PC-3 (cell line): ENCODE data around the gene HMGXB3.

Experiments
- CTCF ChIP-seq: fragments of 300-600 bp; sonication (generic); conservative IDR thresholded peaks from 2 replicates; pipeline ENCODE4 v1.5.1; 2017; ENCODE audit warnings: antibody characterized with exemption, low read depth, mild to moderate bottlenecking, low read length
- EZH2 ChIP-seq: fragments of 300-600 bp; sonication (generic); IDR thresholded peaks from one replicate; pipeline ENCODE4 v1.6.1; 2017; ENCODE audit warnings: antibody characterized with exemption, mild to moderate bottlenecking, low read length; ENCODE audit not compliant: unreplicated experiment
- EZH2phosphoT487 ChIP-seq: fragments of 300-600 bp; sonication (generic); IDR thresholded peaks from 2 replicates; pipeline ENCODE4 v1.6.1; 2018; ENCODE audit warnings: mild to moderate bottlenecking, antibody characterized with exemption, low read length, borderline replicate concordance

GRCh38 chr5:149975409-149975808 lies 25.1 kb upstream of the HMGXB3 start:
- TF ChIP-seq CTCF = no peak
- no peak for TF ChIP-seq EZH2phosphoT487
- no peak for TF ChIP-seq EZH2
